MM.1S (cell line): ENCODE measurements around the gene VAV3.

Experiments
- DNase-seq: peaks from one replicate; pipeline ENCODE4 v3.0.0-alpha.2; 2015
- H2AFZ ChIP-seq: fragments of 300-600 bp; sonication (generic); 2 replicates; pipeline ENCODE4 v1.6.0; 2016; ENCODE audit warnings: antibody characterized with exemption, low read length
- H3F3A ChIP-seq: fragments of 300-600 bp; sonication (generic); 2 replicates; pipeline ENCODE4 v1.6.1; 2016; ENCODE audit warnings: mild to moderate bottlenecking, antibody characterized with exemption, low read length, moderate library complexity, mixed read lengths; ENCODE audit not compliant: insufficient read depth
- H3K27ac ChIP-seq: fragments of 300-600 bp; sonication (generic); 2 replicates; pipeline ENCODE4 v1.5.1; 2016; ENCODE audit warnings: mild to moderate bottlenecking, low read length
- H3K27me3 ChIP-seq: fragments of 300-600 bp; sonication (generic); replicated peaks from 2 replicates; pipeline ENCODE4 v1.6.0; 2016; ENCODE audit warnings: low read length; ENCODE audit not compliant: insufficient read depth
- H3K36me3 ChIP-seq: fragments of 300-600 bp; sonication (generic); replicated peaks from 2 replicates; pipeline ENCODE4 v1.6.1; 2016; ENCODE audit warnings: mild to moderate bottlenecking, low read length, mixed read lengths; ENCODE audit not compliant: insufficient read depth
- H3K4me1 ChIP-seq: fragments of 300-600 bp; sonication (generic); 2 replicates; pipeline ENCODE4 v1.6.1; 2016; ENCODE audit warnings: low read length, mixed read lengths
- H3K4me2 ChIP-seq: fragments of 300-600 bp; sonication (generic); 2 replicates; pipeline ENCODE4 v1.6.0; 2016; ENCODE audit warnings: low read depth, low read length
- H3K4me3 ChIP-seq: fragments of 300-600 bp; sonication (generic); 2 replicates; pipeline ENCODE4 v1.5.1; 2016; ENCODE audit warnings: low read length, mixed read lengths
- H3K79me2 ChIP-seq: fragments of 300-600 bp; sonication (generic); 2 replicates; pipeline ENCODE4 v1.6.1; 2016; ENCODE audit warnings: mixed run types, low read length, mixed read lengths
- H3K9ac ChIP-seq: fragments of 300-600 bp; sonication (generic); 2 replicates; pipeline ENCODE4 v1.6.1; 2016; ENCODE audit warnings: low read length, mixed read lengths
- H3K9me2 ChIP-seq: fragments of 300-600 bp; sonication (generic); replicated peaks from 2 replicates; pipeline ENCODE4 v1.6.1; 2016; ENCODE audit warnings: mild to moderate bottlenecking, low read length, mixed read lengths; ENCODE audit not compliant: insufficient read depth
- H3K9me3 ChIP-seq: fragments of 300-600 bp; sonication (generic); replicated peaks from 2 replicates; pipeline ENCODE4 v1.6.1; 2016; ENCODE audit warnings: mild to moderate bottlenecking, low read length, mixed read lengths; ENCODE audit not compliant: insufficient read depth
- H4K20me1 ChIP-seq: fragments of 300-600 bp; sonication (generic); 2 replicates; pipeline ENCODE4 v1.6.1; 2016; ENCODE audit warnings: mild to moderate bottlenecking, low read length, moderate library complexity, mixed read lengths; ENCODE audit not compliant: insufficient read depth
- EZH2 ChIP-seq: fragments of 300-600 bp; sonication (generic); optimal IDR thresholded peaks from 2 replicates; pipeline ENCODE3; 2017; ENCODE audit warnings: low read depth, mild to moderate bottlenecking, antibody characterized with exemption, low read length, mixed read lengths
- EZH2phosphoT487 ChIP-seq: fragments of 300-600 bp; sonication (generic); IDR thresholded peaks from 2 replicates; pipeline ENCODE4 v1.6.1; 2018; ENCODE audit warnings: antibody characterized with exemption, low read length
- TF ChIP-seq, protein P1 (sequence below): fragments of 300-600 bp; sonication (generic); IDR thresholded peaks from 2 replicates; pipeline ENCODE4 v1.5.1; 2016; ENCODE audit warnings: antibody characterized with exemption, low read length, mixed read lengths

Gene VAV3

DNA sequence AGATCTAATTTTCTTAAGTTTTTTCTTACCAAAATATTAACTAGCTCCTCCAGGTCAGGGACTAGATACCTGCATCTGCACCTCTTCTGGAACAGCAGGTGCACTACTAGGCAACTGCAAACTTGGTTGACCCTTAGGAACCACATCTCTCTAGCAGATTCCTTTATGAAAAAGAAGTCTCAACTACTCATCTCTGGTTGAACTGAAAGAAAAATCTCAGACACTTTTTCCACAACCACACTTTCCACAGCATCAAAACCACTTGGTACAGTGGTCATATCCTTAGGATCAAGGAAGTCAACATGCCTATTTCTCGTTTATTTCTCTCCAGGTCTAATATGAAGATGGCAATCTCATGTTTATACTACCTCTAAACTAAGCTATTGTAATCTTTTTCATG lies 52.3 kb downstream of the VAV3 start:
- Histone ChIP-seq H3K4me1 (no peaks in the 10 kb centered on the region), H3K9me2 (no peaks in the 10 kb centered on the region)

DNA sequence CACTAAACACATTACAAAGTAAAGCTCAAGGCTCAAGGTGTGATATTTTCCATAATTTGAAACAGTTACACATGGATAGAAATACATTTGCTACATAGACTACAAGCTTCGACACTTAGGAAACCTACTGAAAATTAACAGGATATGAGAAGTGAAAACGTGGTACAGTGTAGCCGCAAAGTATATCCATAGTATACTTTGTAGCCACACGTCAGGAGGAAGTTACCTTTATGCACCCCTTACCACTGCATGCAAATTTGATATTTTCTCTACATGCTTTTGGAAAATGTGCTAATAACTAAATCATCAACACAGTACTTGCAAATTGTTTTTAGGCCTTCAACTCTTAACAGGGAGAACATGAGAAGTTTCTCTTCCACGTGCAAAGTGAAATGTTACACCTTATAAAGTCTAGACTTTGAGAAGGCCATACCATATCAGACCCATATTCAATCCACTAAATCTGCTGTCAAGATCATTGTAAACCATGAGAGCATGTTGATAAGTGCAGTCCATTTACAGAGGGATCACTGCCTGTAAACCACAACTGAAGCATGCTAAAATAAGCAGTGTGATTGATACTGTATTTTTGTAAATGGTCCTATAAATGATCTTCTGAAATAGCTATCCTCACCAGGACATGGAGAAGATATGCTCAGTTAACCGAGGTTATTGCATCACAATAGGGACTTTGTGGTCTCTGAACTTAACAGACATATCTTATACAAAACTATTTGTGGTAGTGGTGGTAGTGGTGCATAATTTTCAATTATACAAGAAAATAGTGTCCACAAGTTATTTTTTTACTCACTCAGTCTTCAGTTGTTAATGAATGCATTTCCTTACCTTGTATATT lies 64.7 kb downstream of the VAV3 start:
- H3K4me3 ChIP-seq: no peak overlapping the region
- H3K27ac ChIP-seq: no peak overlapping the region

More for the DNA sequence above, 52.3 kb downstream of the VAV3 start:
- Histone ChIP-seq H3K79me2 (no peaks in the 10 kb centered on the region), H3F3A (no peaks in the 10 kb centered on the region), H3K27ac (no peak overlapping the region), H3K9ac (no peak overlapping the region), H2AFZ (no peak overlapping the region), H3K27me3 (no peaks in the 10 kb centered on the region), H3K4me2 (no peak overlapping the region), H3K4me3 (no peak overlapping the region), H4K20me1 (no peaks in the 10 kb centered on the region), H3K36me3 (no peaks in the 10 kb centered on the region), H3K9me3 (no peaks in the 10 kb centered on the region)
- TF ChIP-seq, protein P1, sequence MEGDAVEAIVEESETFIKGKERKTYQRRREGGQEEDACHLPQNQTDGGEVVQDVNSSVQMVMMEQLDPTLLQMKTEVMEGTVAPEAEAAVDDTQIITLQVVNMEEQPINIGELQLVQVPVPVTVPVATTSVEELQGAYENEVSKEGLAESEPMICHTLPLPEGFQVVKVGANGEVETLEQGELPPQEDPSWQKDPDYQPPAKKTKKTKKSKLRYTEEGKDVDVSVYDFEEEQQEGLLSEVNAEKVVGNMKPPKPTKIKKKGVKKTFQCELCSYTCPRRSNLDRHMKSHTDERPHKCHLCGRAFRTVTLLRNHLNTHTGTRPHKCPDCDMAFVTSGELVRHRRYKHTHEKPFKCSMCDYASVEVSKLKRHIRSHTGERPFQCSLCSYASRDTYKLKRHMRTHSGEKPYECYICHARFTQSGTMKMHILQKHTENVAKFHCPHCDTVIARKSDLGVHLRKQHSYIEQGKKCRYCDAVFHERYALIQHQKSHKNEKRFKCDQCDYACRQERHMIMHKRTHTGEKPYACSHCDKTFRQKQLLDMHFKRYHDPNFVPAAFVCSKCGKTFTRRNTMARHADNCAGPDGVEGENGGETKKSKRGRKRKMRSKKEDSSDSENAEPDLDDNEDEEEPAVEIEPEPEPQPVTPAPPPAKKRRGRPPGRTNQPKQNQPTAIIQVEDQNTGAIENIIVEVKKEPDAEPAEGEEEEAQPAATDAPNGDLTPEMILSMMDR: no peak
- no peak for TF ChIP-seq EZH2
- TF ChIP-seq EZH2phosphoT487: no peak
- DNase-seq: no peak

DNA sequence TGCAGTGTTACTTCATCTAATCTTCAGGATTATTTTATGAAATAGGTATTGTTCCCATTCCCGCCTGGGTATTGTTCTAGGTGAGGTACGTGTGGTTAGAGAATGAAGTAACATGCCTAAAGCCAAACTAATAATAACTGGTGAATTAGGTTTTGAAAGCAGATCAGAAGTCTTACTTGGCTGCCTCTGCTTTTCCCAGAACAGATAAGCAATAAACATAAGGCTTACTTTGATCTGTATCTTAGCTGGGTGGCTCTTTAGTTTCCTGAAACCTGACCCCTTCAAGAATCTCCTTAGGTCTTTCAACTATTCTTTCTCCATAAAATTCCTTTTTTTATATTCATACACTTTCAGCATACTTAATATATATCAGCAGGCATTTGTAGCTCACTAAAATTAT lies 65.3 kb downstream of the VAV3 start:
- Histone ChIP-seq H3K36me3 (no peaks in the 10 kb centered on the region), H2AFZ (no peak overlapping the region), H3K4me1 (no peaks in the 10 kb centered on the region), H3K79me2 (no peaks in the 10 kb centered on the region), H4K20me1 (no peaks in the 10 kb centered on the region), H3F3A (no peaks in the 10 kb centered on the region), H3K9me2 (no peaks in the 10 kb centered on the region), H3K9ac (no peak overlapping the region), H3K4me2 (no peak overlapping the region), H3K27me3 (no peaks in the 10 kb centered on the region), H3K4me3 (no peak overlapping the region), H3K27ac (no peak overlapping the region), H3K9me3 (no peaks in the 10 kb centered on the region)
- TF ChIP-seq EZH2 (no peak), EZH2phosphoT487 (no peak)
- TF ChIP-seq, protein P1: no peak
- DNase-seq: no peak

More for the DNA sequence above, 64.7 kb downstream of the VAV3 start:
- H3K9me3 ChIP-seq: no peaks in the 10 kb centered on the region
- no peaks in the 10 kb centered on the region for H3K27me3 ChIP-seq
- H2AFZ ChIP-seq: no peak overlapping the region
- no peaks in the 10 kb centered on the region for H3K79me2 ChIP-seq
- no peak overlapping the region for H3K9ac ChIP-seq
- no peak overlapping the region for H3K4me2 ChIP-seq
- TF ChIP-seq, protein P1: no peak
- no peak for TF ChIP-seq EZH2phosphoT487
- TF ChIP-seq EZH2: no peak
- DNase-seq: no peak
- no peaks in the 10 kb centered on the region for H3K9me2 ChIP-seq
- H3F3A ChIP-seq: no peaks in the 10 kb centered on the region
- no peaks in the 10 kb centered on the region for H3K36me3 ChIP-seq
- H3K4me1 ChIP-seq: no peaks in the 10 kb centered on the region
- no peaks in the 10 kb centered on the region for H4K20me1 ChIP-seq
